ENCODE data around the gene CRACR2A. TPM values are rescaled to one million over a fixed set of nuclear protein-coding genes. Genes with fewer than 3 reads are reported as not detected.

Gene CRACR2A
- polyA plus RNA-seq, 3 donors from 2014 or later, result 4.0 to 33.9 (median 16.5) TPM

DNA sequence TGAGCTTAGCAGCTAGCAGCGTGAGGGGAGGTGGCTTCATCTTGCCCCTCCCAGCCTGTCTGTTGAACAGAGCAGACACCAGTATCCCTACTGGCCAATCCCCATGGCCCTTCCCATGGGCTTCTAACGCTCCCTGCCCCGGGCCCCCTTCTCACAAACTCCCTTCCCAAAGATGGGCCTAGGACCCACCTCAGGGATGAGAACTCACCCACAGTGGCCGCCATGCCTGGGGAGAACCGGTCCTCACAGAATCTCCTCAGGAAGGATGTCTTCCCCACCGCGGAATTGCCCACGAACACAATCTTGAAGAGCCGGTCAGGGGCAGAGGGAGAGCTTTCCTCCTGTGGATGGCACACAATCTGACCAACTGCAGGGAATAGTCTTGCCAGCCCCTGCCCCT lies 119.5 kb downstream of the CRACR2A start:
- H3K36me3 Mint-ChIP-seq, result peaks cover 11 to 50% (median 22%) of the 10 kb centered on the region in 3 donors
- peaks cover 10 to 15% of the 10 kb centered on the region in 2 donors for H3K4me1 Mint-ChIP-seq
- H3K27ac Mint-ChIP-seq, result no peak overlapping the region

DNA sequence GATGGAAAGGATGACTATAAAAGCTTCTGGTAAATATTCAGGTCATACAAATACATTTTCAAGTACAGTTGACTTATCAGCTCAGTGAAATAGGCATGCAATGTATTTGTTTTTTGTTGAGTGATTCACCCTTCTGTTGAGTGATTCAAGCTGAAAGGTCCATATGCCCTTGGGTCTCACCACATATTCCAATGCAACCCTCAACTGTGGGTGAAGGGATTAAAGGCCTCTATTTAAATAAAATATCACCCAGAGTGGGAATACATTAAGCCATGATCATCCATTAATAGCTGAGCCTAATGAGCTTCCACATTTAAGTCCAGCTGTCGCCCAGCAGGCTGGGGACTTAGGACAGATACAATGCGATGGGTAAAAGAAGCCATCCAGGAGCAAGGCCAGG lies 120.2 kb downstream of the CRACR2A start:
- H3K27me3 Mint-ChIP-seq (ENCODE audit: low read depth in 3 of 3), result peaks cover 2 to 3% (median 2%) of the 10 kb centered on the region in 3 donors
- no peak for DNase-seq
- peak overlapping the region in 5 of 6 donors; percentile 12 to 50 (median 35) for H3K27ac Mint-ChIP-seq
- peaks cover 9 to 49% (median 19%) of the 10 kb centered on the region in 3 donors for H3K36me3 Mint-ChIP-seq
- H3K9me3 Mint-ChIP-seq, result no peaks in the 10 kb centered on the region
- H3K4me3 Mint-ChIP-seq, result no peak overlapping the region
- peaks cover 10 to 15% of the 10 kb centered on the region in 2 donors for H3K4me1 Mint-ChIP-seq

More for the DNA sequence above, 119.5 kb downstream of the CRACR2A start:
- DNase-seq, result no peak
- peaks cover 0 to 3% (median 2%) of the 10 kb centered on the region in 3 donors for H3K27me3 Mint-ChIP-seq (ENCODE audit: low read depth in 3 of 3)
- no peaks in the 10 kb centered on the region for H3K9me3 Mint-ChIP-seq
- H3K4me3 Mint-ChIP-seq, result no peak overlapping the region

DNA sequence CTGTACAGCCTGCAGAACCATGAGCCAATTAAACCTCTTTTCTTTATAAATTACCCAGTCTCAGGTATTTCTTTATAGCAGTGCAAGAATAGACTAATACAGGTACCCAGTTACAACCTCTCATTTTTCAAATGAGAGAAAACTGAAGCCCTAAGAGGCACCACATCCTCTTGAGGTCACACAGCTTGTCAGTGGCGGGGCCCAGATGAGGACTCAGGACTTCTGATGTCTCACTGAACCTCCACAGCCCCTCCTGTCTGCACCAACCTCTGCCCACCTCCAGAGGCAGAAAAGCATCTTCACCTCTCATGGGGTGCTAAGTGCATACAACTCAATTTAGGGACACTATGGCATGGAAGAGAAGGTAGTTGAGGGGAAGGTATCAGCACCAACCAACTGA lies 120.7 kb downstream of the CRACR2A start:
- H3K27me3 Mint-ChIP-seq (ENCODE audit: low read depth in 3 of 3), result peaks cover 2 to 3% (median 2%) of the 10 kb centered on the region in 3 donors
- H3K4me3 Mint-ChIP-seq, result no peak overlapping the region
- H3K27ac Mint-ChIP-seq, result peak overlapping the region in 3 of 6 donors; percentile 12 to 81 (median 35)
- no peak for DNase-seq
- peaks cover 6 to 47% (median 16%) of the 10 kb centered on the region in 3 donors for H3K36me3 Mint-ChIP-seq
- peaks cover 10 to 15% of the 10 kb centered on the region in 2 donors for H3K4me1 Mint-ChIP-seq
- no peaks in the 10 kb centered on the region for H3K9me3 Mint-ChIP-seq

DNA sequence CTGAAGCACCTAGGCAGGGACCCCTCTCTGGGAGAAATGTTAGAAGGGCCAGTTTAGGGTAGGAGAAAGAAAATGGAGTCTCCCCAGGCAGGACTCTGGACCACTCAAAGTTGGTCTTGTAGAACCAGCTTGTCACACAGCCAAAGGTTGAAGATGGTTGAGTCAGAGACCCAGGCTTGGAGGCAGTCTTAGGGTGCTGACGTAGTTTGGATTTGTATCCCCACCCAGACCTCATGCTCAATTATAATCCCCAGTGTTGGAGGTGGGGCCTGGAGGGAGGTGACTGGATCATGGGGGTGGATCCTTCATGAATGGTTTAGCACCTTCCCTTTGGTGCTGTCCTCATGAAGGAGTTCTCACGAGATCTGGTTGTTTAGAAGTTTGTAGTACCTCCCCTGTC lies 121.2 kb downstream of the CRACR2A start:
- peak overlapping the region in 2 of 6 donors; percentile 35 to 81 for H3K27ac Mint-ChIP-seq
- no peaks in the 10 kb centered on the region for H3K9me3 Mint-ChIP-seq
- H3K4me1 Mint-ChIP-seq, result peaks cover 10 to 15% of the 10 kb centered on the region in 2 donors
- H3K27me3 Mint-ChIP-seq (ENCODE audit: low read depth in 3 of 3), result peaks cover 2 to 3% (median 2%) of the 10 kb centered on the region in 3 donors
- H3K36me3 Mint-ChIP-seq, result peaks cover 8 to 47% (median 13%) of the 10 kb centered on the region in 3 donors
- DNase-seq, result no peak
- no peak overlapping the region for H3K4me3 Mint-ChIP-seq

GRCh38 chr12:3631272-3631637 lies 121.7 kb downstream of the CRACR2A start:
- no peaks in the 10 kb centered on the region for H3K9me3 Mint-ChIP-seq
- peaks cover 2 to 3% (median 2%) of the 10 kb centered on the region in 3 donors for H3K27me3 Mint-ChIP-seq (ENCODE audit: low read depth in 3 of 3)
- peaks cover 10 to 15% of the 10 kb centered on the region in 2 donors for H3K4me1 Mint-ChIP-seq
- no peak overlapping the region for H3K27ac Mint-ChIP-seq
- DNase-seq, result no peak
- peaks cover 12 to 47% (median 15%) of the 10 kb centered on the region in 3 donors for H3K36me3 Mint-ChIP-seq
- H3K4me3 Mint-ChIP-seq, result no peak overlapping the region

GRCh38 chr12:3630621-3631271 lies 122.2 kb downstream of the CRACR2A start:
- Mint-ChIP-seq H3K4me1 (peaks cover 10 to 15% of the 10 kb centered on the region in 2 donors), H3K27ac (no peak overlapping the region), H3K27me3 (ENCODE audit: low read depth in 3 of 3) (peaks cover 2 to 3% (median 2%) of the 10 kb centered on the region in 3 donors), H3K36me3 (peaks cover 12 to 49% (median 19%) of the 10 kb centered on the region in 3 donors), H3K9me3 (no peaks in the 10 kb centered on the region), H3K4me3 (no peak overlapping the region)
- no peak for DNase-seq

DNA sequence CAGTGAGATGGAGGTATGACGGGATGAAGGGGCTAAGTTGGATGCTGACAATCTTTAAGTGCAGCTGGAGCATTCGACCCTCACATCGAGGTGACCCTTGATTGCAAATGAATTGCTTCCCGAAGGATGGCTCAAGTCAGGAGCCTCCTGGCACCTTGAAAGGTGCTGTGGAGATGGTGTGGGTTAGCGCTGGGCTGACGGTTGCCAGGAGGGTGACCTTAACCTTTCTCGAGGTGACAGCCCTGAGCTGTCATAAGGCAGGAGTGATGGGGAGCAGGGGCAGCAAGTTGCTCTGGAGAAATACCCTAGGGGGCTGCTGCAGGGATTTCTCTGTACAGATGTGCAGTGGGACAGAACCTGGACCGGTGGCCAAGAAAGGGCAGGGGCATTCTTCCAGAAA lies 122.8 kb downstream of the CRACR2A start:
- Mint-ChIP-seq H3K4me3 (no peak overlapping the region), H3K9me3 (no peaks in the 10 kb centered on the region), H3K36me3 (peaks cover 12 to 52% (median 25%) of the 10 kb centered on the region in 3 donors), H3K4me1 (peaks cover 10 to 15% of the 10 kb centered on the region in 2 donors), H3K27ac (peak overlapping the region in 1 of 6 donors; percentile 62), H3K27me3 (ENCODE audit: low read depth in 3 of 3) (peaks cover 2 to 3% (median 2%) of the 10 kb centered on the region in 3 donors)
- no peak for DNase-seq

DNA sequence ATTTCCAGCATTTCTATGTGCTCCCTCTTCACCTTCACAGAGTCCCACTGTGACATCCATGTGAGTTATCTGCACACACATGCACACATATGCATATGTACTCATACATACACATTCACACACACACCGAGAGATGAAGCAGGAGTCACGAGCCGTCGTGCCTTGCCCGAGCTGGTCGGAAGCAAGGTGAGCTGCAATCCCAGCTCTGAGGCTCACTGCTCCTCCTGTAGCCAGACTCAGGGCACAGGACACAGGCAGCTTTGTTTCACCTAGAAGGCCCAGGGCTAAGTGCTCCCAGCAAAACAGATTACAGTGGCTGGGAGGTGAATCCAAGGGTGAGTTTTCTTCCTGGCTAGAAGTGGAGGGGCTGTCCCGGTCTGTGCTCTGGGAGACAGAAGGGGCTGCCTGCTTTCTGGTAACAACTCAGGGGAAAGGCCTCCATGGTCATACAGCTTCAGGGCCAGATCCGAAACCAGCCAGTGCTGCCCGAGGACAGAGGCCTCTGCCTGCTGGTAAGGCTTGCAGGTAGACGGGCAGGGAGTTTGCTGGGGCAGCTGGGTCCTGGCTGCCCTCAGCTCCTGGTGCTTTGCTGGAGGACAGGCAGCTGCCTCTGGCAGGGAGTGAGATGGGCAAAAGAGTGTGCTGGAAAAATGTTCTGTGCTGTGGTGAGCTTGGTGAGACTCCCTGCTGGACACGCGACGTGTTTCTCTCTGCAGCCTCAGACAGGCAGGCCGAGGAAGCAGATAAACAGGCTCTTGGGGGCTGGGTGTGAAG lies 123.7 kb downstream of the CRACR2A start:
- Mint-ChIP-seq H3K4me1 (peaks cover 10 to 15% of the 10 kb centered on the region in 2 donors), H3K27me3 (ENCODE audit: low read depth in 3 of 3) (peaks cover 2% of the 10 kb centered on the region in 3 donors), H3K4me3 (no peak overlapping the region), H3K27ac (peak overlapping the region in 2 of 6 donors; percentile 48 to 50), H3K9me3 (no peaks in the 10 kb centered on the region), H3K36me3 (peaks cover 12 to 59% (median 31%) of the 10 kb centered on the region in 3 donors)
- DNase-seq, result no peak

- Mint-ChIP-seq H3K27me3 (ENCODE audit: low read depth in 3 of 3) (peaks cover 2% of the 10 kb centered on the region in 3 donors), H3K36me3 (peaks cover 16 to 65% (median 34%) of the 10 kb centered on the region in 3 donors), H3K27ac (peak overlapping the region in 2 of 6 donors; percentile 48 to 50), H3K9me3 (no peaks in the 10 kb centered on the region), H3K4me3 (no peak overlapping the region), H3K4me1 (peaks cover 10 to 15% of the 10 kb centered on the region in 2 donors)
- no peak for DNase-seq
Measured at GRCh38 chr12:3628629-3629028, 124.3 kb downstream of the CRACR2A start.

GRCh38 chr12:3627336-3627735 lies 125.6 kb downstream of the CRACR2A start:
- Mint-ChIP-seq H3K36me3 (peaks cover 16 to 66% (median 36%) of the 10 kb centered on the region in 3 donors), H3K27ac (peak overlapping the region in 2 of 6 donors; percentile 34 to 48), H3K9me3 (no peaks in the 10 kb centered on the region), H3K27me3 (ENCODE audit: low read depth in 3 of 3) (peaks cover 2 to 5% (median 2%) of the 10 kb centered on the region in 3 donors), H3K4me1 (peaks cover 3 to 6% of the 10 kb centered on the region in 2 donors), H3K4me3 (no peak overlapping the region)
- no peak for DNase-seq

DNA sequence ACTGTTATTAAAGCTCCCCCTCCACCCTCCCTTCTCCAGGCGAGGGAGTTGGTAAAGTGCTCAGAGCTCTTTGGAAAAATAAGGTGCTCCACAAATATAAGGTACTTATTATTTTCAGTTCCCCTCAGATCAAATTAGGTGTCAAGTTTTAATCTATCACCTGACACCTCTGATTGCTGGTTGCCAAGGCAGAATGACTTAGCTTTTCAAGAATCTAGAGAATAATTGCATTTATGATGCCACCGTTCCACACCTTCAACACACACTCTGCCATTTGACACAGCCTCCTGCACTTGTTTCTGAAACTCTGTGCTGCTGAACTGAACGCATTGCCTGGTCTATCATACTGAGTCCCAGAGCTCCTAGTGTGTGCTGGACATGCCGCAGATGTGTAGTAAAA lies 128.6 kb downstream of the CRACR2A start:
- no peak for DNase-seq
- H3K27me3 Mint-ChIP-seq (ENCODE audit: low read depth in 3 of 3), result peaks cover 0 to 4% (median 2%) of the 10 kb centered on the region in 3 donors
- H3K27ac Mint-ChIP-seq, result peak overlapping the region in 2 of 6 donors; percentile 17 to 23
- H3K36me3 Mint-ChIP-seq, result peaks cover 25 to 67% (median 41%) of the 10 kb centered on the region in 3 donors
- H3K4me1 Mint-ChIP-seq, result no peaks in the 10 kb centered on the region
- H3K4me3 Mint-ChIP-seq, result no peak overlapping the region
- H3K9me3 Mint-ChIP-seq, result no peaks in the 10 kb centered on the region

GRCh38 chr12:3622822-3623690 lies 129.9 kb downstream of the CRACR2A start:
- H3K4me3 Mint-ChIP-seq, result no peak overlapping the region
- no peak for DNase-seq
- peak overlapping the region in 2 of 6 donors; percentile 25 to 37 for H3K27ac Mint-ChIP-seq
- no peaks in the 10 kb centered on the region for H3K4me1 Mint-ChIP-seq
- peaks cover 25 to 67% (median 38%) of the 10 kb centered on the region in 3 donors for H3K36me3 Mint-ChIP-seq
- H3K27me3 Mint-ChIP-seq (ENCODE audit: low read depth in 3 of 3), result peaks cover 0 to 4% (median 2%) of the 10 kb centered on the region in 3 donors
- no peaks in the 10 kb centered on the region for H3K9me3 Mint-ChIP-seq
